DND-41 (cell line): ENCODE measurements around the gene KRTAP9-7.

Experiments used
- ATAC-seq: fragments of 200-7000 bp; cut with Tn5 transposase; 3 replicates; pipeline ENCODE4 v1.9.1; 2021; ENCODE audit warnings: low read depth; ENCODE audit not compliant: insufficient read depth
- DNase-seq: peaks from one replicate; pipeline ENCODE4 v3.0.0-alpha.2; 2020
- H2AFZ ChIP-seq: 2 replicates; pipeline ENCODE4 v1.6.0; 2012; ENCODE audit warnings: low read depth, low read length
- H3K27ac ChIP-seq: 2 replicates; pipeline ENCODE4 v1.5.1; 2012; ENCODE audit warnings: low read length, inconsistent platforms
- H3K27me3 ChIP-seq: fragments of 200-600 bp; sonication (generic); 2 replicates; pipeline ENCODE4 v1.6.0; 2012; ENCODE audit warnings: low read length, mild to moderate bottlenecking, inconsistent platforms; ENCODE audit not compliant: insufficient read depth, poor library complexity
- H3K36me3 ChIP-seq: 2 replicates; pipeline ENCODE4 v1.5.1; 2012; ENCODE audit warnings: low read length, inconsistent platforms; ENCODE audit not compliant: insufficient read depth
- H3K4me1 ChIP-seq: 2 replicates; pipeline ENCODE4 v1.5.1; 2012; ENCODE audit warnings: mild to moderate bottlenecking, low read length; ENCODE audit not compliant: insufficient read depth
- H3K4me2 ChIP-seq: 2 replicates; pipeline ENCODE4 v1.6.0; 2012; ENCODE audit warnings: mild to moderate bottlenecking, moderate library complexity, low read length, inconsistent platforms; ENCODE audit not compliant: insufficient read depth
- H3K4me3 ChIP-seq, 2 experiments: fragments of 200-600 bp in 1 of 2; shearing (Covaris generic) in 1 of 2; 2 replicates each; pipeline ENCODE4 v1.5.1; 2012 to 2016; ENCODE audit warnings: inconsistent platforms in 2 of 2, low read length in 2 of 2, mild to moderate bottlenecking in 2 of 2, low read depth in 1 of 2, moderate library complexity in 1 of 2
- H3K79me2 ChIP-seq: 2 replicates; pipeline ENCODE4 v1.6.0; 2012; ENCODE audit warnings: low read length, inconsistent platforms; ENCODE audit not compliant: insufficient read depth
- H3K9ac ChIP-seq: 2 replicates; pipeline ENCODE4 v1.6.0; 2012; ENCODE audit warnings: low read depth, mild to moderate bottlenecking, inconsistent platforms, low read length, moderate library complexity
- H3K9me3 ChIP-seq: 2 replicates; pipeline ENCODE4 v1.5.1; 2012; ENCODE audit warnings: low read length, moderate library complexity, mild to moderate bottlenecking, inconsistent platforms; ENCODE audit not compliant: insufficient read depth, severe bottlenecking
- H4K20me1 ChIP-seq: 2 replicates; pipeline ENCODE4 v1.6.0; 2012; ENCODE audit warnings: low read length; ENCODE audit not compliant: insufficient read depth
- CTCF ChIP-seq: IDR thresholded peaks from 2 replicates; pipeline ENCODE4 v1.5.1; 2012; ENCODE audit warnings: borderline replicate concordance, low read length, moderate library complexity, mild to moderate bottlenecking; ENCODE audit not compliant: poor library complexity, severe bottlenecking; ENCODE audit errors: extremely low read depth
- EZH2 ChIP-seq: IDR thresholded peaks from 3 replicates; pipeline ENCODE4 v1.6.1; 2012; ENCODE audit warnings: borderline replicate concordance, low read depth, mild to moderate bottlenecking, moderate library complexity, low read length, inconsistent platforms; ENCODE audit not compliant: severe bottlenecking

The KRTAP9-7 gene

GRCh38 chr17:41284043-41284442 is 8.5 kb downstream of the KRTAP9-7 start:
- H3K4me3 ChIP-seq = no peak overlapping the region
- H3K4me1 ChIP-seq = no peaks in the 10 kb centered on the region
- no peak overlapping the region for H2AFZ ChIP-seq
- H3K9me3 ChIP-seq = no peaks in the 10 kb centered on the region
- TF ChIP-seq EZH2 (no peak), CTCF (no peak)
- H4K20me1 ChIP-seq = no peaks in the 10 kb centered on the region
- H3K4me2 ChIP-seq = no peak overlapping the region
- no peaks in the 10 kb centered on the region for H3K36me3 ChIP-seq
- H3K27ac ChIP-seq = no peak overlapping the region
- H3K79me2 ChIP-seq = no peaks in the 10 kb centered on the region
- DNase-seq (no peak), ATAC-seq (no peak)
- H3K9ac ChIP-seq = no peak overlapping the region
- peaks cover 8% of the 10 kb centered on the region for H3K27me3 ChIP-seq

- Histone ChIP-seq H3K27me3 (peaks cover 8% of the 10 kb centered on the region), H3K79me2 (no peaks in the 10 kb centered on the region), H3K4me2 (no peak overlapping the region), H3K36me3 (no peaks in the 10 kb centered on the region), H3K9ac (no peak overlapping the region), H3K27ac (no peak overlapping the region), H4K20me1 (no peaks in the 10 kb centered on the region), H3K4me3 (no peak overlapping the region), H3K4me1 (no peaks in the 10 kb centered on the region), H3K9me3 (no peaks in the 10 kb centered on the region), H2AFZ (no peak overlapping the region)
- ATAC-seq (no peak), DNase-seq (no peak)
- TF ChIP-seq CTCF = no peak
- TF ChIP-seq EZH2 = no peak
Observed at GRCh38 chr17:41284546-41284945, 9.0 kb downstream of the KRTAP9-7 start.

- Histone ChIP-seq H3K27me3 (peaks cover 11% of the 10 kb centered on the region), H3K79me2 (no peaks in the 10 kb centered on the region), H3K27ac (no peak overlapping the region), H3K9ac (no peak overlapping the region), H2AFZ (no peak overlapping the region), H3K9me3 (no peaks in the 10 kb centered on the region), H3K4me2 (no peak overlapping the region), H4K20me1 (no peaks in the 10 kb centered on the region), H3K36me3 (no peaks in the 10 kb centered on the region), H3K4me3 (no peak overlapping the region), H3K4me1 (no peaks in the 10 kb centered on the region)
- ATAC-seq (no peak), DNase-seq (no peak)
- TF ChIP-seq CTCF (no peak), EZH2 (no peak)
Observed at GRCh38 chr17:41287050-41287449, 11.6 kb downstream of the KRTAP9-7 start.

- Histone ChIP-seq H2AFZ (no peak overlapping the region), H3K4me1 (no peaks in the 10 kb centered on the region), H4K20me1 (no peaks in the 10 kb centered on the region), H3K79me2 (no peaks in the 10 kb centered on the region), H3K36me3 (no peaks in the 10 kb centered on the region), H3K4me2 (no peak overlapping the region), H3K9ac (no peak overlapping the region), H3K27me3 (peaks cover 5% of the 10 kb centered on the region), H3K9me3 (no peaks in the 10 kb centered on the region), H3K4me3 (no peak overlapping the region), H3K27ac (no peak overlapping the region)
- no peak for DNase-seq
- no peak for ATAC-seq
- TF ChIP-seq EZH2 = no peak
- TF ChIP-seq CTCF = no peak
Observed at GRCh38 chr17:41294016-41294415, 18.5 kb downstream of the KRTAP9-7 start.
